ENCODE results near the gene ESR2. TPM values are rescaled to one million over a fixed set of nuclear protein-coding genes. Genes with fewer than 3 reads are reported as not detected.

ESR2 gene
- total RNA-seq, 1 donor, result under 0.01 TPM

- TF ChIP-seq, protein P1, sequence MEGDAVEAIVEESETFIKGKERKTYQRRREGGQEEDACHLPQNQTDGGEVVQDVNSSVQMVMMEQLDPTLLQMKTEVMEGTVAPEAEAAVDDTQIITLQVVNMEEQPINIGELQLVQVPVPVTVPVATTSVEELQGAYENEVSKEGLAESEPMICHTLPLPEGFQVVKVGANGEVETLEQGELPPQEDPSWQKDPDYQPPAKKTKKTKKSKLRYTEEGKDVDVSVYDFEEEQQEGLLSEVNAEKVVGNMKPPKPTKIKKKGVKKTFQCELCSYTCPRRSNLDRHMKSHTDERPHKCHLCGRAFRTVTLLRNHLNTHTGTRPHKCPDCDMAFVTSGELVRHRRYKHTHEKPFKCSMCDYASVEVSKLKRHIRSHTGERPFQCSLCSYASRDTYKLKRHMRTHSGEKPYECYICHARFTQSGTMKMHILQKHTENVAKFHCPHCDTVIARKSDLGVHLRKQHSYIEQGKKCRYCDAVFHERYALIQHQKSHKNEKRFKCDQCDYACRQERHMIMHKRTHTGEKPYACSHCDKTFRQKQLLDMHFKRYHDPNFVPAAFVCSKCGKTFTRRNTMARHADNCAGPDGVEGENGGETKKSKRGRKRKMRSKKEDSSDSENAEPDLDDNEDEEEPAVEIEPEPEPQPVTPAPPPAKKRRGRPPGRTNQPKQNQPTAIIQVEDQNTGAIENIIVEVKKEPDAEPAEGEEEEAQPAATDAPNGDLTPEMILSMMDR (IDR thresholded peaks at IDR 0.05; ENCODE audit: insufficient read depth, low read length), result no peak
- no peak overlapping the region for H3K4me3 ChIP-seq (ENCODE audit: low read depth, low read length)
- DNase-seq (ENCODE audit: low read depth), result no peak
These were observed 203.0 kb downstream of the ESR2 start for GRCh38 chr14:64091217-64091616.

DNA sequence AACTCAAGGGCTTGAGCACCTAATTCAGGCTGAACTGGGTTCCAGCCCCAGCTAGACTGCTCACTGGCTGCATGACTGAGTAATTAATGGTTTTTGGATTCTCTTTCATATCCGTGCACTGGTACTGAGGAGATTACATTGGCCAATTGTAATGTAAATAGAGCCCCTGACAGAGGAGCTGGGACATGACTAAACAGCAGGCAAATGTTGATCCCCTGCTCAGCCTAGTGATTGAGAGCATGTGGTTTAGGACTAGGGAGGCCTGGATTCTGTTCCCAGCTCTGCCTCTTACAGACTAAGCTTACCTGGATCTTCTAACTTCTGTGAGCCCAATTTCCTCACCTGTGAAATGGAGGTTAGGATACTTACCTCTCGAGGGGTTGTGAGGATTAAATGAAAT lies 204.3 kb downstream of the ESR2 start:
- TF ChIP-seq, protein P1 (IDR thresholded peaks at IDR 0.05; ENCODE audit: insufficient read depth, low read length), result no peak
- H3K4me3 ChIP-seq (ENCODE audit: low read depth, low read length), result no peak overlapping the region
- DNase-seq (ENCODE audit: low read depth), result no peak

- no peak for DNase-seq (ENCODE audit: low read depth)
- H3K4me3 ChIP-seq (ENCODE audit: low read depth, low read length), result no peak overlapping the region
- TF ChIP-seq, protein P1 (IDR thresholded peaks at IDR 0.05; ENCODE audit: insufficient read depth, low read length), result no peak
These were observed 205.6 kb downstream of the ESR2 start for GRCh38 chr14:64088647-64088964.

GRCh38 chr14:64082837-64083236 lies 211.3 kb downstream of the ESR2 start:
- TF ChIP-seq, protein P1 (IDR thresholded peaks at IDR 0.05; ENCODE audit: insufficient read depth, low read length), result no peak
- no peak overlapping the region for H3K4me3 ChIP-seq (ENCODE audit: low read depth, low read length)
- DNase-seq (ENCODE audit: low read depth), result no peak

DNA sequence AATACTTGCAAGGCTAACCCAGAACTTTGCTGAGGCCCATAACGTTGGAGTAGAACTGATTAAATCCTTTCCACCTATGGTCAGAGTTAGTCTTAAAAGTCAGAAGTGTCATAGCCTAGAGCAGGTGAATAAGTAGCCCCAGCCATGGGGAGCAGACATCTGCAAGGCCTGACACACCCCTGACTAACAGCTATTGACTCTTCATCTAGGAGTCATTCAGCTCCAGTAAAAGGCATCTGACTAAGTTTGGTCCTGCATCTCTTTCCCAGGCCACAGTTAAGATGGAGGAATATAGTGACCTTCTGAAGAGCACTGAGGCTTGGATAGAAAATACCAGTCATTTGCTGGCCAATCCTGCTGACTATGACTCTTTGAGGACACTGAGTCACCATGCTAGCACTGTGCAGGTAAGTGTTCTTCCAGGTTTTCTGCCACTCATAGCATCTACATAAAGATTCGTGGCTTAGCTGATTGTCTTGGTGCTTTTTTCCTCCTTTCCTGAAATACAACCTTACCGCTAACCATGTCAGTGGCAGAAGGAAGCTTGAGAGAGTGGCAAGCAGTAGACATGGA lies 212.9 kb downstream of the ESR2 start:
- no peak overlapping the region for H3K4me3 ChIP-seq (ENCODE audit: low read depth, low read length)
- DNase-seq (ENCODE audit: low read depth), result no peak
- TF ChIP-seq, protein P1 (IDR thresholded peaks at IDR 0.05; ENCODE audit: insufficient read depth, low read length), result no peak

DNA sequence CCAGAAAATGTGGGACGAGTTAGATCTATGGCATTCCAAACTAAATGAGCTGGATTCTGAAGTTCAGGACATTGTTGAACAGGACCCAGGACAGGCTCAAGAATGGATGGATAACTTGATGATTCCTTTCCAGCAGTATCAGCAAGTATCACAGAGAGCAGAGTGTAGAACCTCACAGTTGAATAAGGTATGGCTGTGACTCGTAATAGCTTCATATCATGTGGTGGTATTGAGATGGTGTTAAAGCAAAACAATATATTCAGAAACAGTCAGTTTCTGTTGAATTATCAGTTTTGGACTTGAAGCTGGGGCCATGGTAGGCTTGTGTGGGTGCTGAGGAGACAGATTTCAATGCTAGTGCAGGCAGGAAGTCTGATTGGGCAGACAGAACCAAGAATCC lies 213.7 kb downstream of the ESR2 start:
- no peak overlapping the region for H3K4me3 ChIP-seq (ENCODE audit: low read depth, low read length)
- DNase-seq (ENCODE audit: low read depth), result no peak
- TF ChIP-seq, protein P1 (IDR thresholded peaks at IDR 0.05; ENCODE audit: insufficient read depth, low read length), result no peak

GRCh38 chr14:64075613-64076005 lies 218.6 kb downstream of the ESR2 start:
- TF ChIP-seq, protein P1 (IDR thresholded peaks at IDR 0.05; ENCODE audit: insufficient read depth, low read length), result no peak
- no peak overlapping the region for H3K4me3 ChIP-seq (ENCODE audit: low read depth, low read length)
- no peak for DNase-seq (ENCODE audit: low read depth)

Measured in fibroblast of the aortic adventitia (primary cell).